GM23338 (cell line): Measurements from ENCODE around the gene OR5H14.

Experiments
- CREB1 ChIP-seq: fragments of 250-450 bp; sonication (Bioruptor Pico); IDR thresholded peaks from 2 replicates; pipeline ENCODE4 v1.5.0; 2020; ENCODE audit warnings: low read depth, mild to moderate bottlenecking, moderate library complexity
- CTCF ChIP-seq, 2 experiments: fragments of 200-600 bp in 1 of 2; sonication (generic) in 1 of 2; conservative IDR thresholded peaks; 2 replicates each; pipeline versions ENCODE4 v1.5.1 to v1.6.1; 2016 to 2017; ENCODE audit warnings: antibody characterized with exemption in 2 of 2, low read depth in 2 of 2, mild to moderate bottlenecking in 2 of 2, moderate library complexity in 1 of 2
- EZH2 ChIP-seq: fragments of 200-600 bp; sonication (generic); IDR thresholded peaks from one replicate; pipeline ENCODE4 v1.8.0; 2017; ENCODE audit warnings: antibody characterized with exemption, mild to moderate bottlenecking, low read depth; ENCODE audit not compliant: unreplicated experiment
- POLR2AphosphoS5 ChIP-seq: IDR thresholded peaks from 2 replicates; pipeline ENCODE4 v1.6.1; 2016; ENCODE audit warnings: antibody characterized with exemption, low read depth
- REST ChIP-seq: IDR thresholded peaks from one replicate; pipeline ENCODE4 v1.6.1; 2018; ENCODE audit warnings: antibody characterized with exemption; ENCODE audit not compliant: unreplicated experiment
- STAT1 ChIP-seq: IDR thresholded peaks from one replicate; pipeline ENCODE4 v1.6.1; 2016; ENCODE audit warnings: antibody characterized with exemption; ENCODE audit not compliant: unreplicated experiment

- TF ChIP-seq CTCF (conservative IDR thresholded peaks at IDR 0.05; ENCODE audit: low read depth in 2 of 2) (no peak), REST (no peak), POLR2AphosphoS5 (no peak), EZH2 (no peak), CREB1 (no peak), STAT1 (no peak)
These were observed 34.9 kb downstream of the OR5H14 start for GRCh38 chr3:98182196-98182595.
